ENCODE measurements around the gene LTBP2.

Gene LTBP2

DNA sequence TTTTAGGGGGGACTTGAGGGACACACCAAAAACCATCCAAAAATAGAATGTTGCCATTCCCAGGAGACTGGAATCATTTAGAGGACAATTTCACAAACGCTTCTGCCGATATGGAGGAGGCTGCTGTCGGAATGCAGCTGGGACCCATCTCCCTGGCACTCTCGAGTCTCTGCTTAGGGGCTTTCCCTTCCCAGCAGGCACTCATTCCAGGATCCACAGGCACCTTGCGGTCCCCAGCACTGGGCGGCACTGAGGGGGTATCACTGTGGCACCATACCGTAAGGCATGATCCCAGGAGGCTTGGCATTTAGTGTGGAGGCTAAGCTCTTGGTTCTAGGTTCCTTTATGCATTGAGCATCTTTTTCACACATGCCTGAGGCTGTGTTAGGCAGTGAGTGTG lies 36.6 kb upstream of the LTBP2 start:
- Histone ChIP-seq H3K4me3 (ENCODE audit: low read length) (no peak overlapping the region), H3K9me3 (ENCODE audit: low read length) (no peaks in the 10 kb centered on the region), H3K27me3 (ENCODE audit: insufficient read depth, low read length) (no peaks in the 10 kb centered on the region), H3K36me3 (ENCODE audit: insufficient read depth, low read length) (peaks cover 3% of the 10 kb centered on the region), H2AFZ (ENCODE audit: low read depth, low read length) (no peak overlapping the region), H3K4me1 (ENCODE audit: insufficient read depth, low read length) (peaks cover 7% of the 10 kb centered on the region)

DNA sequence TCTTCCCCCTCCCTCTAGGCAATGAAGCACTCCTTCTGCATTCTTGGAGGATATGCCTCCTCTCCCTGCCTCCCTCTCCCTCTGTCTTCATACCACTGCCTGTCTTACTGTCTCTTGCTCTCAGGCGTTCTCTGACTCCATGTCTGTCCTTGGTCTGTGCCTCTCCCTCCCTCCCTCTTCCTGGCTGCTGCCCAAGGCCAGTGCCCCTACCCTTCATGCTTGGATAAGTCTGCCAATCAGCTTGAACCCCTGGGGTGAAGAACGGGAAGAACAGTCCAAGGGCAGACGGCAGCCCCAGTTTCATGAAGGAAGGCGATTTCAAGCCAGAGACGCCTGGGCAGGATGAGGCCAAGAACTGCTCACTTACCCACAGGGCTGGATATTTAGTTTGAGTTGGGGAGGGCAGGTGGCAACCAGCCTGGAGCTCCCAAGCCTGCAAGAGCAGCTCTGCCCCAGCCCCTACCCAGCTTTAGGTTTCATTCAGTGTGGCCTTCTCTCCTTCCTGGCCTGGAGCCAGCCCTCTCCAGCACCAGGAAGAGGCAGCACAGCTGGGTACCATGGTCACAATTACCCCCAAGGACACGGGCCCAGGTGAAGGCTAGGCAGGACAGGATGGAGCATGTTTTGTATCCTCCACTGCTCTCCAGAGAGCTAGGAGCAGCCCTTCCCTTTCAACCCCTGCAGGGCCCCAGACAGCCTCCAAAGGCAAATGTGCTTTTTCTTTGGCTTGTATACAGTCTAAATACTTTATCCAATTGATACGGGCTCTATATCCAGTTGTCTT lies 35.8 kb upstream of the LTBP2 start:
- H2AFZ ChIP-seq (ENCODE audit: low read depth, low read length): no peak overlapping the region
- H3K27me3 ChIP-seq (ENCODE audit: insufficient read depth, low read length): no peaks in the 10 kb centered on the region
- no peaks in the 10 kb centered on the region for H3K9me3 ChIP-seq (ENCODE audit: low read length)
- H3K4me3 ChIP-seq (ENCODE audit: low read length): no peak overlapping the region
- H3K4me1 ChIP-seq (ENCODE audit: insufficient read depth, low read length): peaks cover 7% of the 10 kb centered on the region
- H3K36me3 ChIP-seq (ENCODE audit: insufficient read depth, low read length): peaks cover 3% of the 10 kb centered on the region

DNA sequence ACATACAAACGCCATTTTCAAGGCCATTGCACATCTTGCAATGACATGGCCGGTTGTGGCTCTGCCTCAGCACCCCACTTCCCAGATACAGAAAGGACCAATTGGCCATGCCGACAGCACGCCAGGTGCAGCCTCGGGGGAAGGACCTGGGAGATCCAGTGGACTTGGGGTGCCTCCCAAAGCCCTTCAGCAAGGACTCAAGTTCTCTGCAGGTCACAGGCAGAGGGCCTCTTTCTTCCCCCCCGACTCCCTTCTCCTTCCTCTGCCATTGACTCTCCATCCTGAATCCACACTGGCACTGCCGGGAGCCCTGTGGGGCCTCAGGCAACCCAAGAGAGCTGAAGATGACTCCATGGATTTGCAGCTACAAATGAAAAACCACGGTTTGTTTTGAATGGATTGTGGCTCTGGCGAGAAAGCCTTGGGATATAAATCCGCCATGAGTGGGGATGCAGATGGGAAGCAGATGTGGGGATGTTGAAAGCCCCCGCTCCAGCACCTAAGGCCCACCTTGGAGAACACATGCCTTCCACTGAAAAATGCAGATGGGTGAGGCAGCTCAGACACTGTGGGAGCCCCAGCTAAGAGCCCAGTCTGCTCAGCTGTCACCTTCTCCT lies 35.1 kb upstream of the LTBP2 start:
- Histone ChIP-seq H3K4me1 (ENCODE audit: insufficient read depth, low read length) (peaks cover 7% of the 10 kb centered on the region), H3K9me3 (ENCODE audit: low read length) (no peaks in the 10 kb centered on the region), H3K27me3 (ENCODE audit: insufficient read depth, low read length) (peaks cover 2% of the 10 kb centered on the region), H3K4me3 (ENCODE audit: low read length) (no peak overlapping the region), H2AFZ (ENCODE audit: low read depth, low read length) (no peak overlapping the region), H3K36me3 (ENCODE audit: insufficient read depth, low read length) (no peaks in the 10 kb centered on the region)

DNA sequence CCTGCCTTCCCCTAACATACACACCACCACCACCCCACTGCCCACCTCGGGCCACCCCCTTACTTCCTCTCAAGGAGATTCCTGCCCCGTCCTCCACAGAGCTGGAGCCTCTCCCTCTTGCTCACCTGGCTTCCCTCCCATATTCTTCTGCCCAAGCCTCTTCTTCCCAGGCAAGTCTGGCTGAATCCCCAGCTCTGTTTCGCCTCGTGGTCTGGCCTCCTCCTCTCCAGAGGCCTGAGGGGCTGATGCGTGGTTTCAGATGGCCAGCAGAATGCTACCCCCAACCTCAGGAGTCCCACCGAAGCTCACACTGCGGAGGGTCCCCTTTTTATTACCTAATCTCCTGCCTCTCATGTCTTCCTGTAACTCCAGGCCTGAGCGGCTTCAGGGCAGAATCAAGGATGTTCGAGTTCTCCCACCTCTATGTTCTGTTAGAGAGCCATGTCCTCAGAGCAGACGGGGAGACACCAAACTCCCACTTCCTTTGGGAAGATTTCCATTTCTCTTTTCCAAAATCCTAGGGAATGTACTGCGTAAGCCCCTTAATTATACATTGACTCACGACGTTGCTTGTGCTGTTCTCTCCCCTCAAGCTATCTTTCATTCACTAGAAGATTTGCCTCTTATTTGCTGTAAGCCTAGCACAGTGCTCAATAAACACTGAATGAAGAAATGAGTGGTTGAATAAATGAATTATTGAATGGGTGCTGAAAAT lies 33.9 kb upstream of the LTBP2 start:
- Histone ChIP-seq H3K4me3 (ENCODE audit: low read length) (no peak overlapping the region), H3K27me3 (ENCODE audit: insufficient read depth, low read length) (peaks cover 2% of the 10 kb centered on the region), H3K36me3 (ENCODE audit: insufficient read depth, low read length) (no peaks in the 10 kb centered on the region), H3K4me1 (ENCODE audit: insufficient read depth, low read length) (peaks cover 7% of the 10 kb centered on the region), H2AFZ (ENCODE audit: low read depth, low read length) (no peak overlapping the region), H3K9me3 (ENCODE audit: low read length) (no peaks in the 10 kb centered on the region)

DNA sequence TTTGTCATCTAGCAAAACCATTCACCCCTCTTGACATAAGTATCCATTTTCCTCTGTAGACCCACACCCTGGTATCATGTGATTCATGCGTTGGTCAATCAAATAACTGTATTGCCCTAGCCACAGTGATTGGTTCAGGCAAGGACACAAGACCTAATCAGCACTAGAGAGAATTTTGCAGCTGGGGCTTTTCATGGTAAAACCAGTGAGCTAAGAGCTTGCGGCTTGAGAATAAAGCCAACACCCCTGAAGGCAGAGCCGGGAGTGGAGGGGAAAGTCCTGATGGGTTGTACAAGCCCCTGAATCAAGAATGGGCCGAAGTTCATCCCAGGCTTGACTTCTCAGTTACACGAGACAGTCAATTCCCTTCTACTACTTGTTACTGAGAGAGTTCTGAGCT lies 33.2 kb upstream of the LTBP2 start:
- Histone ChIP-seq H3K27me3 (ENCODE audit: insufficient read depth, low read length) (peaks cover 2% of the 10 kb centered on the region), H3K4me3 (ENCODE audit: low read length) (no peak overlapping the region), H3K4me1 (ENCODE audit: insufficient read depth, low read length) (peaks cover 7% of the 10 kb centered on the region), H3K36me3 (ENCODE audit: insufficient read depth, low read length) (no peaks in the 10 kb centered on the region), H2AFZ (ENCODE audit: low read depth, low read length) (no peak overlapping the region), H3K9me3 (ENCODE audit: low read length) (no peaks in the 10 kb centered on the region)

DNA sequence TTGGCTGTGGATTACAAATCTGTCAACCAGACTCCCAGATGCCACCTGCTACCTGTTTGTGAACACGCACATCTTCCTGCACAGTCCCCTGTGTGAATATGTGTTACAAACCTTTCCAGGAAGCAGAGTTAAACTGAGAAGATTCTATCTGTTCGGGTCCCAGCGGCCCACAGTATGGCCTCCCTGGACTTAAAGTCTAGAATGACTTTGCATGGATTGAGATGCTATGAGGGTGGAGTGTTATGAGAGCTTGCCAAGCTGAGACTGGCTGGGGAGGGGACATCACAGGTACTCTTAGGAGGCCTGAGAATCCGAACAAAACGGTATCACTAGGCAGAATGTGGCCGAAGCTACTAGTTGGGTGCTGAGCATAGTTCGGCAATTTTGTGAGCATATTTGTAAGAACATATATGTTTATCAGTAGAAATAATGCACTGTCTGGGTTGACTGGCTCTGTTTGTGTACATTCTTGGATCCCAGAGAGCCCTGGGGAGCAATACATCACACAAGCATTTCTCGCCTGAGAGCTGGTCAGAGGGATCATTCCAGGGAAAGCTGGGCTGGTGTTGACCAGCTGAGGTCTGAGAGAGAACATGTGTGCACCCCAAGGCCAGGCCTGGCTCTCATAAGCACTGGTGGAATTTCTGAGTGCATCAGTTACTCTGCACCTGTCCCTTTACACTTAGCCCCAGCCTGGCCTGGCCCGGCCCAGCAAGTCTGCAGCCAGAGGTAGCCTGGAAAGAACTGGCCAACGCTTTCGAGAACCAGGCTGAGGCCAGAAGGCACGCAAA lies 29.8 kb upstream of the LTBP2 start:
- no peaks in the 10 kb centered on the region for H3K36me3 ChIP-seq (ENCODE audit: insufficient read depth, low read length)
- H3K27me3 ChIP-seq (ENCODE audit: insufficient read depth, low read length): peaks cover 2% of the 10 kb centered on the region
- no peaks in the 10 kb centered on the region for H3K9me3 ChIP-seq (ENCODE audit: low read length)
- H3K4me3 ChIP-seq (ENCODE audit: low read length): no peak overlapping the region
- H2AFZ ChIP-seq (ENCODE audit: low read depth, low read length): no peak overlapping the region
- H3K4me1 ChIP-seq (ENCODE audit: insufficient read depth, low read length): peaks cover 7% of the 10 kb centered on the region

DNA sequence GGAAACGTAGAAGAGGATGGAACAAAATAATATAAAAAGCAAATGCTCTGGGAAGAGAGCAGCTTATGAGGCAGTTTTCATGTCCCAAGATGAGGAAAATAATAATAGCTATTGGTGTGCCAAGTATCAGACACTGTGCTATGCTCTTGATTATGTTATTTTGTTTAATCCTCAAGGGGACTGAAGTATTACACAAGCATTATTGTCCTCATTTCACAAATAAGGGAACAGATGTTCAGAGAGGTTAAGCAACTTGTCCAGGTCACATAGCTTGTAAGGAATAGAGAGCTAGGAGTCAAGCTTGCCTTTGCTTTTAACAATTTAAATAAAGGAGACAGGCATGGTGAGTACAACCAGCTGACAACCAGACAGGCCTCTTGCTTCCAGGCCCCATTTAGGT lies 26.9 kb upstream of the LTBP2 start:
- H3K4me3 ChIP-seq (ENCODE audit: low read length): no peak overlapping the region
- peaks cover 2% of the 10 kb centered on the region for H3K27me3 ChIP-seq (ENCODE audit: insufficient read depth, low read length)
- H3K36me3 ChIP-seq (ENCODE audit: insufficient read depth, low read length): no peaks in the 10 kb centered on the region
- peaks cover 15% of the 10 kb centered on the region for H3K4me1 ChIP-seq (ENCODE audit: insufficient read depth, low read length)
- H3K9me3 ChIP-seq (ENCODE audit: low read length): no peaks in the 10 kb centered on the region
- no peak overlapping the region for H2AFZ ChIP-seq (ENCODE audit: low read depth, low read length)

DNA sequence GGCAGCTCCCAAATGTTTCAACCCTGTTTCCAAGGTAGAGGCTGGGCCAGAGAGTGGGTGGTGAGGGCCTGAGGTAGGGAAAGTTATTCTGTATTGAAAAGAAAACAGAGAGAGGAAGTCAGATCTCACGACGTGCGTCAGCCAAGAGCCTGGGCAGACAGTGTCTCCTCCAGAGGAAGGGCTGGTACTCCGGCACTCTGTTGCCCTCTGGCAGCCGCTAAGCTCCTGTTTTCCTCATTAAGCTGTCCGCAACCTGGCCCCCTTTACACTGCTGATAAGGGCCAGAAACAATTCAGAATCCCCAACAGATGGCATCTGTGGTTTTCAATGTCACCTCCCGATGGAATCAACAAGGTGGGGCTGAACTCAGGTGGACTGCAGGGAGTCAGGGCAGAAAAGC lies 26.0 kb upstream of the LTBP2 start:
- Histone ChIP-seq H3K4me3 (ENCODE audit: low read length) (no peak overlapping the region), H3K36me3 (ENCODE audit: insufficient read depth, low read length) (no peaks in the 10 kb centered on the region), H3K27me3 (ENCODE audit: insufficient read depth, low read length) (peaks cover 2% of the 10 kb centered on the region), H2AFZ (ENCODE audit: low read depth, low read length) (no peak overlapping the region), H3K4me1 (ENCODE audit: insufficient read depth, low read length) (peaks cover 15% of the 10 kb centered on the region), H3K9me3 (ENCODE audit: low read length) (no peaks in the 10 kb centered on the region)

DNA sequence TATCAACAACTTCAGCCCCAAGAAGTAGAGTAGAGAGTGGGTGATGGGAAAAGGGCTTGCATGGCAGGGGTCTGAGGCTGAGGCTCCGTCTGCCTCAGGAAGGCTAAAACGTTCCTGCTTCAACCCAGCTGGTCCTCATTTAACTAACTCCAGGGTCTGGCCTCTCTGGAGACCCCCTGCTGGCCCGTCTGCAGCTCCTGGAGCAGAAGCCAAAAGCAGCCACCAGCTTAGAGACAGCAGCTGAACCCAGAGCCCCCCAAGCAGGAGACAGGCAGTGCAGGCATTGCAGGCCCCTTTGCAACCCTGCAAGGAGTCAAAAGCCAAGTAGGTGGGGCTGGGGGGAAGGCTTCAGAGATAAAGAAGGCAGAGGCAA lies 25.1 kb upstream of the LTBP2 start:
- Histone ChIP-seq H2AFZ (ENCODE audit: low read depth, low read length) (no peak overlapping the region), H3K4me1 (ENCODE audit: insufficient read depth, low read length) (peaks cover 15% of the 10 kb centered on the region), H3K4me3 (ENCODE audit: low read length) (no peak overlapping the region)

DNA sequence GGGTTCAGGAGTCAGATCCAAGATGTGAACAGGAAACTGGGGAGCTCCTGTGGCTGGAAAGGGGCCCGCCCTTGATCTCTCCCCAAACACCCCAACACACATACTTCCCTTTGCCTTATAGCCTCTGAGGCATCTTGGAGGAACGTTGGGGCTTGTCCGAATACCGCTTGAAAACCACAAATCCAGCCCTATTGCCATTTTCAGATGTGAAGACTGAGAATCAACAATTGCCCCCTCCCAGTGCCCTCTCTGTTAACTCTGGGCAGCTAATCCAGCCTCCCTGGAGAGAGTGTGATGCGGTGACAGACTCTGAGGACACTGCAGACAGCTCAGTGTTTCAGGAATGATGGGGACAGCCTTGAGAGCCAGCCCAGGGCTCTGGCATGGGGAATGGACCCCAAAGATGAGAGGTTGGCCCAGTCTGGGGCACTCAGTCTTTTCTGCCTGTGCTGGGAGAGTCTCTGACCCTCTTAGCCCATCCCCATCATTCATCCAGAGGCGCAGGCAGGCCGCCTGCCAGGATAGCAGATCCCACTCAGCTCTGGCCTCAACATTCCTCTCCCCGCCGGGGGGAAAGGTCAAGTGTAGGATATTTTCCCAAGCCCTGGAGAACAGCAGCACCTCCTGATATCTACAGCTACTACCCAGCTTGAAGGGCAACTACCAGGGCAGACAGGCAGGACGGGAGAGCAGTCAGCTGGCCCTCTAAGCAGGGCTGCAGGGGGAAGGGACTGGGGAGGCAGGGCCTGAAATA lies 24.6 kb upstream of the LTBP2 start:
- Histone ChIP-seq H3K9me3 (ENCODE audit: low read length) (no peaks in the 10 kb centered on the region), H3K27me3 (ENCODE audit: insufficient read depth, low read length) (no peaks in the 10 kb centered on the region), H2AFZ (ENCODE audit: low read depth, low read length) (no peak overlapping the region), H3K36me3 (ENCODE audit: insufficient read depth, low read length) (no peaks in the 10 kb centered on the region), H3K4me1 (ENCODE audit: insufficient read depth, low read length) (peaks cover 15% of the 10 kb centered on the region), H3K4me3 (ENCODE audit: low read length) (no peak overlapping the region)

More for the DNA sequence above, 25.1 kb upstream of the LTBP2 start:
- Histone ChIP-seq H3K36me3 (ENCODE audit: insufficient read depth, low read length) (no peaks in the 10 kb centered on the region), H3K27me3 (ENCODE audit: insufficient read depth, low read length) (no peaks in the 10 kb centered on the region), H3K9me3 (ENCODE audit: low read length) (no peaks in the 10 kb centered on the region)

DNA sequence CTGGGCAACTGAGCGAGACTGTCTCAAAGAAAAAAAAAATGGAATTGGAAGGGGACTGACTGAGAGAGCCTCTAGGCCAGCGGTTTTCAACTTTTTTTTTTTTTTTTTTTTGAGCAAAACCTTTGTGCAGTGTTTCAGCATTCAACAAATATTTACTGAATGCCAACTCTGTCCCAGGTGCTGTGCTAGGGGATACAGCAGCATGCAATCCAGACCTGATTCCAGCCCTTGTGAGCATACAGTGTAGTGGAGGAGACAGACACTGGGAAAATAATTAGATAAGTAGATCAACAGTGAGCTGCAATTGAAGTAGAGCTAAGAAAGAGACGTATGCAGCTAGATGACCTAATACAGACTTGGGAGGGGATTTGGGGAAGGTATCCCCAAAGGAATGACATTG lies 23.8 kb upstream of the LTBP2 start:
- H2AFZ ChIP-seq (ENCODE audit: low read depth, low read length): no peak overlapping the region
- H3K4me3 ChIP-seq (ENCODE audit: low read length): no peak overlapping the region
- H3K9me3 ChIP-seq (ENCODE audit: low read length): no peaks in the 10 kb centered on the region
- peaks cover 15% of the 10 kb centered on the region for H3K4me1 ChIP-seq (ENCODE audit: insufficient read depth, low read length)
- no peaks in the 10 kb centered on the region for H3K36me3 ChIP-seq (ENCODE audit: insufficient read depth, low read length)
- H3K27me3 ChIP-seq (ENCODE audit: insufficient read depth, low read length): peaks cover 3% of the 10 kb centered on the region

DNA sequence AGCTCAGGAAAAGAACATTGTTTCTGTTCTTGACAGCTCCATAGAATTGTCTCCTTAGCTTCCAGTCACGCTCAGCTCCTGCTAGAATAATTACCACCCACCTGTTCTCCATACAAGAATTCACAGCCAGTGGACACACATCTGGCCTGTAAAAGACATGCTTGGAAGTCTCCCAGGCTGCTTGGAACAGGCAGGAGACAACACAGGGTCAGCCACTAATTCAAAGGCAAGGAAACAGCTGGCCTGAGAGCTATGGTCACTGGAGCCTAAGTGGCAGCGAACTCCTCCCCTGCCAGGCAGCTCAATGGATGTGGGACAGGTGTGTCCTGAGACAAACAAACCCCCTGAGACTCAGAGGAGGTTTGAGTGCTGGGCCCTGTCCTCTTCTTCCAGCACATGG lies 22.9 kb upstream of the LTBP2 start:
- peaks cover 15% of the 10 kb centered on the region for H3K4me1 ChIP-seq (ENCODE audit: insufficient read depth, low read length)
- no peak overlapping the region for H2AFZ ChIP-seq (ENCODE audit: low read depth, low read length)
- no peaks in the 10 kb centered on the region for H3K9me3 ChIP-seq (ENCODE audit: low read length)
- peaks cover 8% of the 10 kb centered on the region for H3K27me3 ChIP-seq (ENCODE audit: insufficient read depth, low read length)
- H3K4me3 ChIP-seq (ENCODE audit: low read length): no peak overlapping the region
- H3K36me3 ChIP-seq (ENCODE audit: insufficient read depth, low read length): no peaks in the 10 kb centered on the region
